CD4-positive, alpha-beta T cell treated with Interleukin-15 for 4 hours (primary cell): ENCODE data around the gene UBE2Q2.
"Not testable (repeated sequence)": the region's sequence is repeated elsewhere in the genome, so short reads cannot be mapped to it uniquely, and the experiment has no call there.

ENCODE experiments used
- DNase-seq: peaks from one replicate; pipeline ENCODE4 v3.0.0-alpha.2; 2020; ENCODE audit warnings: low spot score

Gene UBE2Q2

GRCh38 chr15:75864213-75865059 is 21.2 kb downstream of the UBE2Q2 start:
- no peak for DNase-seq

- DNase-seq = not testable (repeated sequence)
Observed at GRCh38 chr15:75866045-75866444, 22.8 kb downstream of the UBE2Q2 start.

GRCh38 chr15:75866916-75867315 is 23.7 kb downstream of the UBE2Q2 start:
- no peak for DNase-seq

GRCh38 chr15:75867449-75867848 is 24.2 kb downstream of the UBE2Q2 start:
- DNase-seq = no peak

GRCh38 chr15:75868019-75868418 is 24.8 kb downstream of the UBE2Q2 start:
- DNase-seq = no peak

GRCh38 chr15:75869446-75869845 is 26.2 kb downstream of the UBE2Q2 start:
- no peak for DNase-seq

- DNase-seq = not testable (repeated sequence)
Observed at GRCh38 chr15:75871589-75871988, 28.3 kb downstream of the UBE2Q2 start.

- DNase-seq = no peak
Observed at GRCh38 chr15:75872403-75872990, 29.2 kb downstream of the UBE2Q2 start.

- no peak for DNase-seq
Observed at GRCh38 chr15:75884041-75884440, 40.8 kb downstream of the UBE2Q2 start.

- no peak for DNase-seq
Observed at GRCh38 chr15:75887178-75887577, 43.9 kb downstream of the UBE2Q2 start.

GRCh38 chr15:75891895-75892294 is 48.6 kb downstream of the UBE2Q2 start:
- no peak for DNase-seq

GRCh38 chr15:75895731-75896130 is 52.5 kb downstream of the UBE2Q2 start:
- DNase-seq = no peak

- DNase-seq = no peak
Observed at GRCh38 chr15:75900577-75900976, 57.3 kb downstream of the UBE2Q2 start.

GRCh38 chr15:75902129-75902557 is 58.9 kb downstream of the UBE2Q2 start:
- no peak for DNase-seq

GRCh38 chr15:75903331-75904239 is 60.3 kb downstream of the UBE2Q2 start, which contains the start of gene FBXO22:
Gene FBXO22 (plus strand): TSS chr15:75903878. CDS start chr15:75903964, 86 bp downstream.
- DNase-seq = peak; percentile 89

GRCh38 chr15:75905231-75905630 is 62.0 kb downstream of the UBE2Q2 start:
- no peak for DNase-seq

GRCh38 chr15:75910355-75910754 is 67.1 kb downstream of the UBE2Q2 start:
- DNase-seq = not testable (repeated sequence)

- DNase-seq = no peak
Observed at GRCh38 chr15:75916978-75917377, 73.7 kb downstream of the UBE2Q2 start.

GRCh38 chr15:75918135-75918534 is 74.9 kb downstream of the UBE2Q2 start:
- DNase-seq = no peak

- DNase-seq = no peak
Observed at GRCh38 chr15:75920079-75920478, 76.8 kb downstream of the UBE2Q2 start.

GRCh38 chr15:75921732-75922703 is 78.8 kb downstream of the UBE2Q2 start:
- DNase-seq = peak; percentile 25
